Tibial artery (tissue), 4 donors: ENCODE results near the gene SCARB1.
A peak's percentile ranks its signal among the peaks of the same experiment; 100 is the strongest.

Experiments used
- DNase-seq, 2 donors: peaks; one replicate each; pipeline ENCODE4 v3.0.0-alpha.2; 2019
- H3K27ac ChIP-seq, 2 donors: fragments of 200-600 bp; sonication (generic) in 1 of 2; 1 replicate in 1 of 2; 2 replicates in 1 of 2; pipeline ENCODE4 v1.5.1; 2018 to 2019; ENCODE audit warnings: mild to moderate bottlenecking in 1 of 2
- H3K27me3 ChIP-seq, 2 donors: fragments of 200-600 bp; sonication (generic) in 1 of 2; one replicate each; pipeline versions ENCODE4 v1.5.1 to v1.6.0; 2016 to 2019
- H3K36me3 ChIP-seq, 3 donors: fragments of 200-600 bp; sonication (generic) in 2 of 3; one replicate each; pipeline ENCODE4 v1.5.1; 2016 to 2019; ENCODE audit warnings: mild to moderate bottlenecking in 2 of 3
- H3K4me1 ChIP-seq, 4 donors: fragments of 200-600 bp; sonication (generic) in 2 of 4; 1 replicate in 3 of 4; 2 replicates in 1 of 4; pipeline ENCODE4 v1.5.1; 2016 to 2019
- H3K4me3 ChIP-seq, 2 donors: fragments of 200-600 bp; sonication (generic) in 1 of 2; 1 replicate in 1 of 2; 2 replicates in 1 of 2; pipeline ENCODE4 v1.5.1; 2018 to 2019; ENCODE audit warnings: mild to moderate bottlenecking in 2 of 2
- H3K9me3 ChIP-seq, 3 donors: fragments of 200-600 bp; sonication (generic) in 1 of 3; one replicate each; pipeline ENCODE4 v1.5.1; 2016 to 2019
- CTCF ChIP-seq, 2 experiments: fragments of 200-600 bp in 1 of 2; fragments of 450-650 bp in 1 of 2; IDR thresholded peaks; one replicate each; pipeline ENCODE4 v1.5.1; 2017 to 2019; ENCODE audit warnings: antibody characterized with exemption in 2 of 2, mild to moderate bottlenecking in 1 of 2, moderate library complexity in 1 of 2
- intact Hi-C: fragments of 100-400 bp; cut with DNase I; formaldehyde crosslinking; loops from one replicate; pipeline ENCODE4 v1.15.0; 2023; ENCODE audit warnings: low total_unique reads

Gene SCARB1

DNA sequence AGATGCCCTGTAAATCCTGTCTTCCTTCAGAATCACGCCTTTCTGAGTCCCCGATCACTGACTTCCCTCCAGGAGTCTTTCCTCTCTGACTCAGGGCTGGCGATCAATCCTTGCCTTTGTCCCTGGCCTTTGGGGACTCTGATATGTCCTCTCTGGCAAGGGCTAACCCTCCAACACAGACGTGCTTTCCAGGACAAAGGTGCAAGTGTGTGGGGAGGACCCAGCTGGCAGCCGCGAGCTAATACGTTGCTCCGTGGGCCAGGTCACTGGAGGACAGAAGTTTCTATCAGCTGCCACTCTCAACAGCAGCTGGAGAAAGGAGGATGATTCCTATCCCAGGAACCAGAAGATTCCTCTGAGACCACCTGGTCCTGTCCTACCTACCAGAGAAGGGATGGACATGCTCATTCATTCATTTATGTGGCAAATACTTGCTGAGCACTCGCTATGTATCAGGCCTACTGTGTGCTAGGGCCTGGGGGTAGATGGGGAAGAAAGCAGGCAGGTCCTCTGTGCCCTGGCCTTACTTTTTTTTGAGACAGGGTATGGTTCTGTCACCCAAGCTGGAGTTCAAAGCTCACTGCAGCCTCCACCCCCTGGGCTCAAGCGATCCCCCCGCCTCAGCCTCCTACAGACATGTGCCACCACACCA lies 8.5 kb upstream of the SCARB1 start:
- Histone ChIP-seq H3K27ac (no peak overlapping the region), H3K27me3 (no peaks in the 10 kb centered on the region), H3K36me3 (no peaks in the 10 kb centered on the region), H3K4me3 (no peak overlapping the region), H3K4me1 (no peaks in the 10 kb centered on the region), H3K9me3 (no peaks in the 10 kb centered on the region)
- intact Hi-C loops = loop anchor here (10.0 kb wide), 1 partner anchor 827 kb away; no protein-coding TSS in a partner anchor
- DNase-seq = no peak
- no peak for TF ChIP-seq CTCF (IDR thresholded peaks at IDR 0.05)

DNA sequence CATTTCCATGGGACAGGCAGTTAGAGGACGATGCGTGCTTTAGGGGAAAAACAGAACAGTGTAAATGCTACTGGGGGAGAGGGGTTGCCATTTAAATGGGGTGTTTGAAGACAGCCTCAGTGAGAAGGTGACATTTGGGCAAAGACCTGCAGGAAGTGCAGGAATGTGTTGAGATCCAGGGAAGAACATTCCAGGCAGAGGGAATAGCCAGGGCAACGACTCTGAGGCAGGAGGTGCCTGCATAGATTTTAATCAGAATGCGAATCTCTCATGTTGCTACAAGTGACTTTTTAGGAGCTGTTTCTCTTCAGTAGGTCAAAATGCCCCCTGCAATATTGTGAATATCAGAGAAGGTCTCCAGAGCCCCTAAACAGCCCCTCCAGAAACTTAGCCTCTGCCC lies 7.6 kb upstream of the SCARB1 start:
- no peaks in the 10 kb centered on the region for H3K9me3 ChIP-seq
- no peak overlapping the region for H3K4me3 ChIP-seq
- H3K36me3 ChIP-seq = no peaks in the 10 kb centered on the region
- intact Hi-C loops = loop anchor here (10.0 kb wide), 1 partner anchor 826 kb away; no protein-coding TSS in a partner anchor
- DNase-seq = no peak
- H3K27me3 ChIP-seq = no peaks in the 10 kb centered on the region
- TF ChIP-seq CTCF (IDR thresholded peaks at IDR 0.05) = no peak
- H3K27ac ChIP-seq = no peak overlapping the region
- H3K4me1 ChIP-seq = no peaks in the 10 kb centered on the region

GRCh38 chr12:124870515-124870914 lies 6.9 kb upstream of the SCARB1 start:
- H3K9me3 ChIP-seq = no peaks in the 10 kb centered on the region
- no peak overlapping the region for H3K4me3 ChIP-seq
- DNase-seq = no peak
- no peaks in the 10 kb centered on the region for H3K36me3 ChIP-seq
- no peak for TF ChIP-seq CTCF (IDR thresholded peaks at IDR 0.05)
- no peak overlapping the region for H3K27ac ChIP-seq
- intact Hi-C loops = loop anchor here (10.0 kb wide), 1 partner anchor 826 kb away; no protein-coding TSS in a partner anchor
- H3K27me3 ChIP-seq = no peaks in the 10 kb centered on the region
- H3K4me1 ChIP-seq = no peaks in the 10 kb centered on the region

DNA sequence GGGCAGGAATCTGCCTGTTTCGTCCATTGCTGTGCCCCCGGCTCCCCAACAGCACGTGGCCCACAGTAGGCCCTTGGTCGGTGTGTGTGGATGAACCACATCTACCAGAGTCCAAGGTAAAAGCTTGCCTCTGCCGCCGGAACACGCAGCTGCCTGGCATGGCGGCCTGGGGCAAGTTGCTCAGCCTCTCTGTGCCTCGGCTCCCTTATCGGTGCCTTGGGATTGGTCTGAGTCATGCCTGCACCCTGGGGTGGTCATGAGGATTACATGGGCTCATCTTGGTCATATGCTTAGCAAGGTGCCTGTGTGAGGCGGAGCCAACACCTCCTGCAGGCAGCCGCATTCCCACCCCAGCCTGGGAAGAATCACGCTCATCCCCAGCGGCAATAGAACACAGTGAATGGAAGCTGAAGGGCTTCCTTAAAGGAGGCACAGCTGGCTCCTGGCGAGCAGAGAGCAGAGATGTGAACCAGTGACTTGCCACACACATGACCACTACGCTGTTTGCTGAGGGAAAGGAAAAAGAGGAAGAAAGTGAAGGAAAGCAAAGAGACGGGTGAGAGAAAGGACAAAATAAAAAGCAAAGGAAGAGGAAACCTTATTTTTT lies 5.5 kb upstream of the SCARB1 start:
- no peak for TF ChIP-seq CTCF (IDR thresholded peaks at IDR 0.05)
- H3K27ac ChIP-seq = no peak overlapping the region
- H3K4me1 ChIP-seq = peaks cover 0 to 3% (median 1%) of the 10 kb centered on the region in 4 donors
- H3K27me3 ChIP-seq = no peaks in the 10 kb centered on the region
- H3K36me3 ChIP-seq = no peaks in the 10 kb centered on the region
- H3K4me3 ChIP-seq = no peak overlapping the region
- H3K9me3 ChIP-seq = no peaks in the 10 kb centered on the region
- peak in 1 of 2 donors; percentile 53 for DNase-seq
- intact Hi-C loops = no loop called here

GRCh38 chr12:124868252-124869058 lies 4.8 kb upstream of the SCARB1 start:
- H3K27me3 ChIP-seq = no peaks in the 10 kb centered on the region
- DNase-seq = no peak
- no peak overlapping the region for H3K27ac ChIP-seq
- no peak for TF ChIP-seq CTCF (IDR thresholded peaks at IDR 0.05)
- no peak overlapping the region for H3K4me3 ChIP-seq
- intact Hi-C loops = no loop called here
- no peaks in the 10 kb centered on the region for H3K36me3 ChIP-seq
- H3K4me1 ChIP-seq = peaks cover 0 to 9% (median 4%) of the 10 kb centered on the region in 4 donors
- no peaks in the 10 kb centered on the region for H3K9me3 ChIP-seq
